ENCODE measurements around the gene LHPP.

LHPP gene

DNA sequence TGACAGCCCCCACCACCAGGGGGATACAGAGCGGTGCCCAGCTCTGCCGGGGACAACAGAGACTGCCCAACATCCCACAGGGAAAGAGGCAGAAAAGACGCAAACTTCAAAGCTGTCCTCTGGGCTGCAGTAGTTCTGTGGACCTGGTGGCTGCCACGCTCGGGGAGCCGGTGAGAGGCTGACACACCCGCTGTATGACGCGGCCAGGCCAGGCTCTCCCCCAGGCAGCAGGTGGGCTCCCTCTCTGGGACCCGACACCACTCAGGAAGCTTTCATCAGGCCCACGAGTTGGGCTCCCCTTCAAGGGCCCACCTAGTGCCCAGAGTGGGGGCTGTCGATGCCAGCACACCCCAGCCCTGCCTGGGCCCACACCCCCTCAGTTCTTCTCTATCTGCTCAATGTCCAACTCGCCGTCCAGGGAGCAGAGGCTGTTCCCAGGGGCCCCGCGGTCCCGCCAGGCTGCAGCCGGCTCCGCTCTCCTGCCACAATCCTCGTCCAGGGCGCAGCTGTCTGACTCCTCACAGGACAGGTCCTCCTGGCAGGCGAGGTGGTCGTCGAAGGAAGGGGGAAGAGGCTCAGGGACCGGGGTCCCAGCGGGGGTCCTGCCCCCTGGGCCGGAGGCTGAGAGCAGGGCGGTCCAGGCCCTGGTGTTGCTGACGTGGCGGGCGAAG, 161.4 kb downstream of the LHPP start:
- no peak overlapping the region for H3K27ac ChIP-seq (ENCODE audit: low read depth, low read length)
- H3K36me3 ChIP-seq (ENCODE audit: insufficient read depth, low read length): no peaks in the 10 kb centered on the region
- H3K4me1 ChIP-seq (ENCODE audit: insufficient read depth, low read length): peaks cover 37% of the 10 kb centered on the region
- no peaks in the 10 kb centered on the region for H3K27me3 ChIP-seq (ENCODE audit: control insufficient read depth in 1 of 2, insufficient read depth in 2 of 2, low read length in 2 of 2)
- H3K4me3 ChIP-seq (ENCODE audit: low read depth in 1 of 2, low read length in 2 of 2): no peak overlapping the region
- H3K9me3 ChIP-seq (ENCODE audit: low read length): no peaks in the 10 kb centered on the region
- no peak overlapping the region for H3K9ac ChIP-seq (ENCODE audit: low read length)

DNA sequence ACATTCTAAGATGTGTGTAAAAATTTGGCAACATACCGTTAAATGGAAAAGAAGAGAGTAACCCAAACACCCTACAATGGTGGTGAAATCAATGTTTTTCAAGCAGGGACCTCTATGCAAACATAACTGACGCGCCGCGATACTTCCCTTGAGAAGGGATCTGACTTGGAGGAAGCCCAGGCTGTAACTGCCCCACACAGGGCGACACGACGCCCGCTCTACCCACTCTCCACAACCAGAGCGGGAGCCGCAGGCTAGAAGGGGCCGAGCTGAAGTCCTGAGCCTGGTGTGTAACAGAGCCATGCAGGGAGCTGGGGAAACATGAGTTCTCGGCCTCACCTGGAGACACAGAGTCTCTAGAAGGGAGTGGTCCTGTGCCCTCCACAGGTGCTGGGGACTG, 162.4 kb downstream of the LHPP start:
- Histone ChIP-seq H3K9me3 (ENCODE audit: low read length) (no peaks in the 10 kb centered on the region), H3K4me1 (ENCODE audit: insufficient read depth, low read length) (peaks cover 47% of the 10 kb centered on the region), H3K4me3 (ENCODE audit: low read depth in 1 of 2, low read length in 2 of 2) (no peak overlapping the region), H3K27ac (ENCODE audit: low read depth, low read length) (no peak overlapping the region), H3K9ac (ENCODE audit: low read length) (no peak overlapping the region), H3K27me3 (ENCODE audit: control insufficient read depth in 1 of 2, insufficient read depth in 2 of 2, low read length in 2 of 2) (no peaks in the 10 kb centered on the region), H3K36me3 (ENCODE audit: insufficient read depth, low read length) (no peaks in the 10 kb centered on the region)

DNA sequence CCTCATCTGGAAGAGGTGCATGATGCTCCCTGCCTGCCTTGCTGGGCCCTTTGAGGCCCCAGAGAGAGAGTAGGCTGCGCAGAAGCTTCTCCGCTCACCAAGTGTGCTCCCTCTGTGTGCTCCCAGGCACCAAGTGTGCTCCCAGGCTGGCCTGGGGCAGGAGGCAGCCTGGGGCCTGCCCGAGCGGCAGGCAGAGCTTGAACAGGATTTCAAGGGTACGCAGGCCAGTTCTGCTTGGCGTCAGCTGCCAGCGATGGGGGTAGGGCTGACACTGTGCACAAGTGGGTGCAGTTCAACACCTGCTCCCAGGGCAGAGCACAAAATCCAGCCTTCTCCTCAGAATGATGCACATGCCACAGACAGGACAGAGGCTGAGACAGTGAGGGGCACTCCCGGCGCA, 162.8 kb downstream of the LHPP start:
- H3K36me3 ChIP-seq (ENCODE audit: insufficient read depth, low read length): no peaks in the 10 kb centered on the region
- H3K4me1 ChIP-seq (ENCODE audit: insufficient read depth, low read length): peaks cover 51% of the 10 kb centered on the region
- H3K27me3 ChIP-seq (ENCODE audit: control insufficient read depth in 1 of 2, insufficient read depth in 2 of 2, low read length in 2 of 2): no peaks in the 10 kb centered on the region
- no peaks in the 10 kb centered on the region for H3K9me3 ChIP-seq (ENCODE audit: low read length)
- no peak overlapping the region for H3K4me3 ChIP-seq (ENCODE audit: low read depth in 1 of 2, low read length in 2 of 2)
- H3K9ac ChIP-seq (ENCODE audit: low read length): no peak overlapping the region
- peak overlapping the region; percentile 52 for H3K27ac ChIP-seq (ENCODE audit: low read depth, low read length)

DNA sequence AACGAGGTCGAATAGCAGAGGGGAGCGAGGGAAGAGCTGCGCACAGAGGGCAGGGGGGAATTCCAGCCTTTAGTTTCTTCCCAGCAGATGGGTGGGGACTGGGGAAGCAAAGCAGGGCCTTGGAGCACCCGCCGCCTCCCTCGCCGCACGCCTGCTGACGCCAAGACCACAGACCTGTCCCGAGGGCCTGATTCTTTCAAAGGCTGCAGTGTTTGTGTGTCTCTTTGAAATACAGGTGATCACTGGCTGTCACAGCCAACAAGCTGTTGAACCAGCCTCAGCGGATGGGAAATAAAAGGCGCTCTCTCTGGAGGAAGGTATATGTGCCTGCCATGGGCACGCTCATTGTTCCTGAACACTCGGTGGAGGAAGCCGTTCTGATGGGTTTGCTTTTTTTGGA, 163.3 kb downstream of the LHPP start:
- peak overlapping the region; percentile 52 for H3K27ac ChIP-seq (ENCODE audit: low read depth, low read length)
- peaks cover 51% of the 10 kb centered on the region for H3K4me1 ChIP-seq (ENCODE audit: insufficient read depth, low read length)
- H3K9me3 ChIP-seq (ENCODE audit: low read length): no peaks in the 10 kb centered on the region
- H3K36me3 ChIP-seq (ENCODE audit: insufficient read depth, low read length): no peaks in the 10 kb centered on the region
- H3K4me3 ChIP-seq (ENCODE audit: low read depth in 1 of 2, low read length in 2 of 2): no peak overlapping the region
- H3K27me3 ChIP-seq (ENCODE audit: control insufficient read depth in 1 of 2, insufficient read depth in 2 of 2, low read length in 2 of 2): no peaks in the 10 kb centered on the region
- H3K9ac ChIP-seq (ENCODE audit: low read length): no peak overlapping the region

DNA sequence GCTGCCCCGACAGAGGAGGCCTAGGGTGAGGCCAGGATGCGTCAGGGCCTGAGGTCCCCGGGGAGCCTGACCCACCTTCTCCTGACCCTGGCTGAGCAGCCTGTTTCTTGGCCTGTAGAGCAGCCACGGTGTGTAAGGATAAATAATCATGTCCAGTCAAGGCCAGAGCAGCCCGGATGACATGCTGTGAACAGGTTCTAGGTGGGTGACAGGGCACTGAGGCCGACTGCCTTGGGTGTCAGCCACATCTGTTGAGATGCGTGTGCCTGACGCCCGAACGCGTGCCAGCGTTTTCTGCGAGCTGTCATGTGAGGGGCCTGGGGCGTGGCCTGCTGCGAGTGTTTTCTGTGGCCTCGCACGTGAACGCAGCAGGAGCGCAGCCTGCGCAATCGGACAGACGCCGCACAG, 164.2 kb downstream of the LHPP start:
- no peak overlapping the region for H3K27ac ChIP-seq (ENCODE audit: low read depth, low read length)
- H3K9me3 ChIP-seq (ENCODE audit: low read length): no peaks in the 10 kb centered on the region
- no peak overlapping the region for H3K4me3 ChIP-seq (ENCODE audit: low read depth in 1 of 2, low read length in 2 of 2)
- H3K36me3 ChIP-seq (ENCODE audit: insufficient read depth, low read length): no peaks in the 10 kb centered on the region
- H3K9ac ChIP-seq (ENCODE audit: low read length): no peak overlapping the region
- H3K27me3 ChIP-seq (ENCODE audit: control insufficient read depth in 1 of 2, insufficient read depth in 2 of 2, low read length in 2 of 2): no peaks in the 10 kb centered on the region
- H3K4me1 ChIP-seq (ENCODE audit: insufficient read depth, low read length): peaks cover 51% of the 10 kb centered on the region

DNA sequence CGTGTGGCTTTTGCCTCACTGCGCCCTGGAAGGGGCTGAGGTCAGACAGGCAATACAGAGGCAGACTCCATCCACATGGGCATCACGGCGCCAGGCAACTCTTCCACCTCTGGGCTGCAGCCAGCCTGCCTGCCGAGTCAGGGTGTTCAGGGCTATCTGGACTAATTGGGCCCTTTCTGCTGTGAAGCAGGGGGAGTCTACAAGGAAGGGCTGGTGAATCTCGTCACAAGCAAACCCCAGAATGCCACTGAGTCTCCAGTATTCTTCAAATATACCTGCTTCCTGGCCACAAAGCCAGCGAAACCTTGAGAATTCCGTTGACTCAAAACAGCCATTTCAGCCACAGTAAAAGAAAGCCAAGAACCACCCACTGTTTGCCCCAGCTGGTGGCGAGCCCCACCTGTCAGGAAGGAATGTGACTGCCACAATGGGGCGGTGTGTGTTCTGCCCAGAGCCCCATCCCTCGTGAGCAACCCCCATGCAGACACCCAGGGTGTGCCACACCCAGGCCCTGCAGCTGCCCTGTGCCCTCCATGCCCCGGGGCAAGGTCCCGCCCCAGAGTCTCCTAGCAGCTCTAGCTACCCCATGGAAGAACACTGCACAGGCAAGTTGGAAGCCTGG, 165.2 kb downstream of the LHPP start:
- H3K4me3 ChIP-seq (ENCODE audit: low read depth in 1 of 2, low read length in 2 of 2): no peak overlapping the region
- H3K27ac ChIP-seq (ENCODE audit: low read depth, low read length): no peak overlapping the region
- H3K36me3 ChIP-seq (ENCODE audit: insufficient read depth, low read length): no peaks in the 10 kb centered on the region
- H3K27me3 ChIP-seq (ENCODE audit: control insufficient read depth in 1 of 2, insufficient read depth in 2 of 2, low read length in 2 of 2): no peaks in the 10 kb centered on the region
- no peak overlapping the region for H3K9ac ChIP-seq (ENCODE audit: low read length)
- H3K4me1 ChIP-seq (ENCODE audit: insufficient read depth, low read length): peaks cover 42% of the 10 kb centered on the region
- no peaks in the 10 kb centered on the region for H3K9me3 ChIP-seq (ENCODE audit: low read length)

DNA sequence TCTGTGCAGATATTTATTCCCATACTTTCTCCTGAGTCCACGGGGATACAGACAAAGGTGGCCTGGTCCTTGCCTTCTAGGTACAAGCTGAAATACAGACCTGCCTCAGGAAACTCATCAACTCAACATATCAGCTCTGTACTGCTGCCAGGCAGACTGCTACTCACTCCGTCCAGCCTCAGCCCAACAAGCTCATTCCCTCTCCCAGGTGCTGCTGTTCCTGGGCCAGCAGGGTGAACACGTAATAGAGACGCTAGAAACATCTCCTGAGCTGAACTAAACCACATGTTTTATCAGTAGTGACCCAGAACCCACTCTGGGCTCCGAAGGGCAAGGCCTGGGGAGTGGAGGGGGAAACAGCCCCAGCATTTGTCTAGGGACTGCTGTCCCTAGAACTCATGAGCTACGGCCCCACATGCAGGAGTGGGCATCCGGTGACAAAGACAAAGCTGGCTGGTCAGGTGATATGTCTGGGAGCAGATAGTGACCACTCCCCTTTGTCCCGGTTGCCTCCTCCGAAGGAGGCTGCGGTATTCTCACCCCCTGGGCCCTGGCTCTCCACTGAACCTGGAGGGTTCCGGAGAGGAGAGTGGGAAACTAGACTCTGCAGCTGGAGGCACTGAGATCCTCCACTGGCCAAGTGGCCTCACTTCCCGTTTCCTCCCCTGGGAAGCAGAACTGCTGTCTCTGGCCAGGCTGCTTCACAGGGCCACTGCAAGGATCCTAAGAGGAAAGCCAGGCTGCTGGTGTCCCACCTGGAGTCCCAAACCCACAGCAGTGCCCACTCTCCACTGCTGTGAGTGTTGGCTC, 166.4 kb downstream of the LHPP start:
- H3K4me3 ChIP-seq (ENCODE audit: low read depth in 1 of 2, low read length in 2 of 2): no peak overlapping the region
- no peaks in the 10 kb centered on the region for H3K9me3 ChIP-seq (ENCODE audit: low read length)
- H3K27ac ChIP-seq (ENCODE audit: low read depth, low read length): no peak overlapping the region
- peaks cover 44% of the 10 kb centered on the region for H3K4me1 ChIP-seq (ENCODE audit: insufficient read depth, low read length)
- H3K9ac ChIP-seq (ENCODE audit: low read length): no peak overlapping the region
- H3K27me3 ChIP-seq (ENCODE audit: control insufficient read depth in 1 of 2, insufficient read depth in 2 of 2, low read length in 2 of 2): no peaks in the 10 kb centered on the region
- no peaks in the 10 kb centered on the region for H3K36me3 ChIP-seq (ENCODE audit: insufficient read depth, low read length)

DNA sequence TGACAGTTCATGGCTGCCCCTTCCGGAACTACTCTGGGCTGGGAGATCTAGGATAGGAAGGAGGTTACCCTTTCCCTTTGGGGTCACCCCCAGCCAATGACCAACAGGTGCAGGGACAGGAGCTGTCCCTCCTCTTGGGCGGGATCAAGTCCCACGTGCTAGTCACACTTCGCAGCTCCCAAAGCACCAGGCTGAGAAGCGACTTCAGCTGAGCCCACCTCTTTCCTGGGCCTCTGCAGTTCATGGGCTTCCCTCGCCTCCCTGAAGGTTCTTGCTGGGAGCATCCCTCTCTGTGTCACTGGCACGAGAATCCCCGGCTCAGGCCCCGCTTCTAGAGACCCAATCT, 167.0 kb downstream of the LHPP start:
- H3K27ac ChIP-seq (ENCODE audit: low read depth, low read length): no peak overlapping the region
- H3K27me3 ChIP-seq (ENCODE audit: control insufficient read depth in 1 of 2, insufficient read depth in 2 of 2, low read length in 2 of 2): no peaks in the 10 kb centered on the region
- H3K9me3 ChIP-seq (ENCODE audit: low read length): no peaks in the 10 kb centered on the region
- H3K4me3 ChIP-seq (ENCODE audit: low read depth in 1 of 2, low read length in 2 of 2): no peak overlapping the region
- no peak overlapping the region for H3K9ac ChIP-seq (ENCODE audit: low read length)
- no peaks in the 10 kb centered on the region for H3K36me3 ChIP-seq (ENCODE audit: insufficient read depth, low read length)
- peaks cover 44% of the 10 kb centered on the region for H3K4me1 ChIP-seq (ENCODE audit: insufficient read depth, low read length)

DNA sequence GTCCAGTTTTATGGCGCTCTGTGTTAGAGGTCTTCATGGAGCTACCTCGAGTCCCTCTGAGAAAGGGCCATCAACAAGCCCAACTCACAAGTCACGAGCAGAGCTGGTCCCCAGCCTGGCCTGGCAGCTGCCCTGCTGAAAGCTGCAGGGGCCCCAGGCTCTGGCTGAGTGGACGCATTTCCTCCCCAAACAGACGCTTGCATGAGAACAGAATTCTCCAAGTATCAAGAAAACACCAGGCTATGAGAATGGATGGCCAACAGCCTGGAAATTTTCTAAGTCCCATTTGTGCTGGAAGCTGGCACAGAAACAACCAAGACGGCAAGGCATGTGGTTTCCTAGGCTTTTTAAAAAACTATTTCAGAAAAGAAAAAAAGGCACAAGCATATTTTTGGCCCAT, 167.8 kb downstream of the LHPP start:
- no peaks in the 10 kb centered on the region for H3K36me3 ChIP-seq (ENCODE audit: insufficient read depth, low read length)
- H3K9ac ChIP-seq (ENCODE audit: low read length): no peak overlapping the region
- no peaks in the 10 kb centered on the region for H3K27me3 ChIP-seq (ENCODE audit: control insufficient read depth in 1 of 2, insufficient read depth in 2 of 2, low read length in 2 of 2)
- peaks cover 39% of the 10 kb centered on the region for H3K4me1 ChIP-seq (ENCODE audit: insufficient read depth, low read length)
- no peak overlapping the region for H3K27ac ChIP-seq (ENCODE audit: low read depth, low read length)
- H3K4me3 ChIP-seq (ENCODE audit: low read depth in 1 of 2, low read length in 2 of 2): no peak overlapping the region
- H3K9me3 ChIP-seq (ENCODE audit: low read length): no peaks in the 10 kb centered on the region

DNA sequence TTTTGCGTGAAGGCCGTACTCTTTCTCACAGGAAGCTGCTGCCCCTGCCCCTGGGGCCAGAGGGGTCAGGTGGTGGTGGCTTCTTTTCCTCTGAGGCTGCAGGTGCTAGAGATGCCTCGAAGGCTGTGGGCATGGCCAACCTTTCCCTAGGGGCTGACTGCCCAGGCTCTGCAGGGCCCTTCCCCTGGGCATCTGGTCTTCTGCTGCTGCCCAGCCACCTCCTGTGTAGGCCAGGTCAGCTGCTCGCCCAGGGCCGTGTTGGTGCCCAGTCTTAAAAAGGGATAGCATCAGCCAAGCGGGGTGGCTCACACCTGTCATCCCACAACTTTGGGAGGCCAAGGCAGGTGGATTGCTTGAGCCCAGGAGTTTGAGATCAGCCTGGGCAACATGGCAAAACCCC, 168.2 kb downstream of the LHPP start:
- Histone ChIP-seq H3K4me3 (ENCODE audit: low read depth in 1 of 2, low read length in 2 of 2) (no peak overlapping the region), H3K4me1 (ENCODE audit: insufficient read depth, low read length) (peaks cover 39% of the 10 kb centered on the region), H3K9ac (ENCODE audit: low read length) (no peak overlapping the region), H3K27ac (ENCODE audit: low read depth, low read length) (no peak overlapping the region), H3K27me3 (ENCODE audit: control insufficient read depth in 1 of 2, insufficient read depth in 2 of 2, low read length in 2 of 2) (no peaks in the 10 kb centered on the region), H3K36me3 (ENCODE audit: insufficient read depth, low read length) (no peaks in the 10 kb centered on the region), H3K9me3 (ENCODE audit: low read length) (no peaks in the 10 kb centered on the region)

DNA sequence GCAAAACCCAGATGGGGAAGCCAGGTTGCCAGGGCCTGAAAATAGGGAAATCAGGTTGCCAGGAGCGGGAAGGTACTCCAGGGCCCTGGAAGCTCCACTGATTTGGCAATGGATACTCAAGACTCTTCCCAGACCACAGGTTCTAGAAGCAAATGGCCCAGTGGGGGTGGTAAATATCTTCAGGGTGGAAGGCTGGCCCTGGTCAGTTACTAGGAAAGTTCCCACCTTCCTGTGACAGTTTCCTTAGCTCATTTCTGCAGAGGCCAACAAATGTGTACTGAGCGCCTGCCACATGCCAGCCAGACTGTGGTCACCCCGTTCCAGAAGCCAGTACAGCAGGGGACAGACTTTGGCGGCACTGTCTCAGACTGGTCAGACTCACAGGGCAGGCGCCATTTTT, 168.9 kb downstream of the LHPP start:
- Histone ChIP-seq H3K4me3 (ENCODE audit: low read depth in 1 of 2, low read length in 2 of 2) (no peak overlapping the region), H3K9me3 (ENCODE audit: low read length) (no peaks in the 10 kb centered on the region), H3K4me1 (ENCODE audit: insufficient read depth, low read length) (peaks cover 39% of the 10 kb centered on the region), H3K36me3 (ENCODE audit: insufficient read depth, low read length) (no peaks in the 10 kb centered on the region), H3K27ac (ENCODE audit: low read depth, low read length) (no peak overlapping the region), H3K9ac (ENCODE audit: low read length) (no peak overlapping the region), H3K27me3 (ENCODE audit: control insufficient read depth in 1 of 2, insufficient read depth in 2 of 2, low read length in 2 of 2) (no peaks in the 10 kb centered on the region)
